T-cell (primary cell): Measurements from ENCODE around the gene KDM4E. TPM values are rescaled to one million over a fixed set of nuclear protein-coding genes. Genes with fewer than 3 reads are reported as not detected.
"Not testable (repeated sequence)": the region's sequence is repeated elsewhere in the genome, so short reads cannot be mapped to it uniquely, and the experiment has no call there.

ENCODE experiments used
- ATAC-seq, 4 experiments: fragments of 200-7000 bp in 3 of 4; fragments of 150-1000 bp in 1 of 4; cut with Tn5 transposase; replicated peaks in 1 of 4; 1 replicate in 3 of 4; 2 replicates in 1 of 4; pipeline ENCODE4 v1.10.0; 2021; ENCODE audit warnings: moderate library complexity in 3 of 4, mild to moderate bottlenecking in 2 of 4, moderate number of reproducible peaks in 1 of 4
- CTCF ChIA-PET, 2 donors: fragments of 300-600 bp; sonication (Branson Sonifier 250); formaldehyde crosslinking; loops; one replicate each; lab custom pipeline; 2022; ENCODE audit warnings: antibody characterized with exemption in 2 of 2; lab: Charles Lee
- POLR2A ChIA-PET, 2 donors: fragments of 300-600 bp; sonication (Branson Sonifier 250); formaldehyde crosslinking; loops; one replicate each; lab custom pipeline; 2022; ENCODE audit warnings: antibody characterized with exemption in 2 of 2; lab: Charles Lee
- DNase-seq, 35 experiments: peaks; one replicate each; pipeline versions ENCODE4 v3.0.0 to v3.0.0-alpha.2; 2013 to 2023
- H3K27ac ChIP-seq: one replicate; pipeline ENCODE4 v1.5.1; 2013; ENCODE audit warnings: low read length
- H3K27me3 ChIP-seq, 2 experiments: replicated peaks in 1 of 2; 1 replicate in 1 of 2; 2 replicates in 1 of 2; pipeline versions ENCODE4 v1.6.1 to v1.7.0; 2013; ENCODE audit warnings: low read length in 1 of 2, mixed read lengths in 1 of 2; ENCODE audit not compliant: control insufficient read depth in 2 of 2, insufficient read depth in 2 of 2; ENCODE audit errors: extremely low read depth in 1 of 2
- H3K36me3 ChIP-seq, 2 donors: 1 replicate in 1 of 2; 2 replicates in 1 of 2; pipeline versions ENCODE4 v1.6.1 to v1.7.0; 2013; ENCODE audit warnings: low read length in 1 of 2; ENCODE audit not compliant: control insufficient read depth in 2 of 2, insufficient read depth in 1 of 2; ENCODE audit errors: extremely low read depth in 1 of 2
- H3K4me1 ChIP-seq, 2 experiments: 1 replicate in 1 of 2; 2 replicates in 1 of 2; pipeline versions ENCODE4 v1.6.1 to v1.7.0; 2013; ENCODE audit warnings: low read length in 2 of 2, mixed read lengths in 1 of 2; ENCODE audit not compliant: insufficient read depth in 2 of 2, control insufficient read depth in 1 of 2; ENCODE audit errors: extremely low read depth in 1 of 2
- H3K4me3 ChIP-seq, 2 donors: 1 replicate in 1 of 2; 2 replicates in 1 of 2; pipeline versions ENCODE4 v1.5.1 to v1.7.0; 2013; ENCODE audit warnings: mild to moderate bottlenecking in 2 of 2, low read length in 1 of 2, moderate library complexity in 1 of 2; ENCODE audit not compliant: control insufficient read depth in 1 of 2; ENCODE audit errors: extremely low read depth in 1 of 2
- H3K9me3 ChIP-seq: 2 replicates; pipeline ENCODE4 v1.7.0; 2013
- H3K27ac Mint-ChIP-seq, 2 donors: one replicate each; pipeline ENCODE4 v1.8.0; 2020 to 2021; ENCODE audit warnings: mild to moderate bottlenecking in 2 of 2, mixed read lengths in 2 of 2
- H3K27me3 Mint-ChIP-seq, 2 donors: one replicate each; pipeline ENCODE4 v1.8.0; 2021 to 2022; ENCODE audit warnings: mixed read lengths in 2 of 2
- H3K36me3 Mint-ChIP-seq: one replicate; pipeline ENCODE4 v1.8.0; 2021; ENCODE audit warnings: mixed read lengths
- H3K4me1 Mint-ChIP-seq, 3 donors: one replicate each; pipeline ENCODE4 v1.8.0; 2020 to 2022; ENCODE audit warnings: mixed read lengths in 3 of 3, mild to moderate bottlenecking in 1 of 3
- H3K4me3 Mint-ChIP-seq, 3 donors: one replicate each; pipeline ENCODE4 v1.8.0; 2020 to 2022; ENCODE audit warnings: mild to moderate bottlenecking in 3 of 3, mixed read lengths in 3 of 3, moderate library complexity in 3 of 3
- H3K9me3 Mint-ChIP-seq, 3 donors: one replicate each; pipeline ENCODE4 v1.8.0; 2020 to 2022; ENCODE audit warnings: mixed read lengths in 3 of 3
- WGBS: methylation state at CpG from one replicate; pipeline ENCODE4 v1.1.5; 2013; ENCODE audit warnings: missing lambda C conversion rate; ENCODE audit not compliant: insufficient coverage; 5-methylcytosine and 5-hydroxymethylcytosine counted together
- total RNA-seq, 35 experiments: library from RNA in 6 of 35; stranded (reverse) in 6 of 35; fragments of 120-200 nt in 1 of 35; gene quantifications; one replicate each; pipeline versions ENCODE4 v1.2.1 to v1.2.4 and lab custom pipeline; 2013 to 2026

Gene KDM4E
- total RNA-seq, 5 donors from 2014 or later (not counting 1 experiment from before 2014, with no cell fraction given): not detected

DNA sequence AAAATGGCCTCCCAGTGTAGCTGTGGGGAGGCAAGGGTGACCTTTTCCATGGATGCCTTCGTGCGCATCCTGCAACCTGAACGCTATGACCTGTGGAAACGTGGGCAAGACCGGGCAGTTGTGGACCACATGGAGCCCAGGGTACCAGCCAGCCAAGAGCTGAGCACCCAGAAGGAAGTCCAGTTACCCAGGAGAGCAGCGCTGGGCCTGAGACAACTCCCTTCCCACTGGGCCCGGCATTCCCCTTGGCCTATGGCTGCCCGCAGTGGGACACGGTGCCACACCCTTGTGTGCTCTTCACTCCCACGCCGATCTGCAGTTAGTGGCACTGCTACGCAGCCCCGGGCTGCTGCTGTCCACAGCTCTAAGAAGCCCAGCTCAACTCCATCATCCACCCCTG lies 26.8 kb upstream of the KDM4E start:
- ChIA-PET CTCF (no interaction called here), POLR2A (no interaction called here)
- DNase-seq (no peak), ATAC-seq (no peak)
- Histone ChIP-seq H3K27ac (no peak overlapping the region), H3K4me3 (no peak overlapping the region), H3K36me3 (no peaks in the 10 kb centered on the region), H3K4me1 (no peaks in the 10 kb centered on the region), H3K9me3 (no peaks in the 10 kb centered on the region), H3K27me3 (no peaks in the 10 kb centered on the region)
- H3K27ac Mint-ChIP-seq: no peak overlapping the region
- no peak overlapping the region for H3K4me3 Mint-ChIP-seq
- H3K4me1 Mint-ChIP-seq: no peaks in the 10 kb centered on the region
- H3K36me3 Mint-ChIP-seq: peaks cover 5% of the 10 kb centered on the region
- H3K9me3 Mint-ChIP-seq: no peaks in the 10 kb centered on the region
- WGBS: 87% methylated on average over 12 of the region's 13 CpGs
- no peaks in the 10 kb centered on the region for H3K27me3 Mint-ChIP-seq

DNA sequence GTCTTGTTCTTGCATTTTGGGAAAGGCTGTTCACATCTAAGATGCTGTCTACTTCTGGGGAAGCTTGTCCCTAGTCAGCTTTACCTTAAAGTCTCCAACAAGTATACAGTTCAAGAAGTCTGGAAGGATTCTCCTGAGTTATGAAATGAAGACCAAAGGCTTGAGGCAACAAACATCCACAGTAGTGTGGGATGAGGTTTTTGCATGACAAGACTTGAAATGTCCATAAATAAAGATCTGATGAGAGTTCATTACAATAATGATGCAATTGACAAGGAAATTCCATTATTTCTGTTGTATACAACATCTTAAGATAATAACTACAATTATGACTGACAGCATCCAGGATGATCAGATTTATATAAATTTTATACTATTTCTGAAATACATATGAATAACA lies 21.3 kb upstream of the KDM4E start:
- Histone ChIP-seq H3K9me3 (no peaks in the 10 kb centered on the region), H3K27ac (no peak overlapping the region), H3K27me3 (no peaks in the 10 kb centered on the region), H3K36me3 (no peaks in the 10 kb centered on the region), H3K4me1 (no peaks in the 10 kb centered on the region), H3K4me3 (no peak overlapping the region)
- ChIA-PET CTCF (no interaction called here), POLR2A (no interaction called here)
- ATAC-seq (no peak), DNase-seq (no peak)
- no peak overlapping the region for H3K4me3 Mint-ChIP-seq
- peaks cover 10 to 16% of the 10 kb centered on the region in 2 donors for H3K27me3 Mint-ChIP-seq
- no peak overlapping the region for H3K27ac Mint-ChIP-seq
- no peaks in the 10 kb centered on the region for H3K9me3 Mint-ChIP-seq
- H3K36me3 Mint-ChIP-seq: peaks cover 5% of the 10 kb centered on the region
- no peaks in the 10 kb centered on the region for H3K4me1 Mint-ChIP-seq

- no peak overlapping the region for H3K4me3 Mint-ChIP-seq
- ChIA-PET POLR2A (no interaction called here), CTCF (no interaction called here)
- no peak overlapping the region for H3K27ac Mint-ChIP-seq
- Histone ChIP-seq H3K4me1 (no peaks in the 10 kb centered on the region), H3K9me3 (no peaks in the 10 kb centered on the region), H3K4me3 (no peak overlapping the region), H3K27ac (no peak overlapping the region), H3K27me3 (no peaks in the 10 kb centered on the region), H3K36me3 (no peaks in the 10 kb centered on the region)
- no peaks in the 10 kb centered on the region for H3K9me3 Mint-ChIP-seq
- no CpG with 5 or more reads among the region's 1 CpG for WGBS
- H3K4me1 Mint-ChIP-seq: no peaks in the 10 kb centered on the region
- DNase-seq (no peak), ATAC-seq (no peak)
- peaks cover 20 to 24% of the 10 kb centered on the region in 2 donors for H3K27me3 Mint-ChIP-seq
- H3K36me3 Mint-ChIP-seq: no peaks in the 10 kb centered on the region
These were observed 19.4 kb upstream of the KDM4E start for GRCh38 chr11:95005642-95006041.

- POLR2A ChIA-PET: no interaction called here
- ATAC-seq (no peak), DNase-seq (no peak)
- no peak overlapping the region for H3K4me3 ChIP-seq
- H3K9me3 ChIP-seq: no peaks in the 10 kb centered on the region
- Mint-ChIP-seq H3K4me3 (no peak overlapping the region), H3K9me3 (no peaks in the 10 kb centered on the region), H3K27ac (no peak overlapping the region), H3K4me1 (no peaks in the 10 kb centered on the region), H3K27me3 (peaks cover 26 to 32% of the 10 kb centered on the region in 2 donors), H3K36me3 (no peaks in the 10 kb centered on the region)
- H3K4me1 ChIP-seq: no peaks in the 10 kb centered on the region
- CTCF ChIA-PET: no interaction called here
- H3K27me3 ChIP-seq: peaks cover 0 to 15% of the 10 kb centered on the region in 2 experiments
- no peak overlapping the region for H3K27ac ChIP-seq
- no peaks in the 10 kb centered on the region for H3K36me3 ChIP-seq
These were observed 13.7 kb upstream of the KDM4E start for GRCh38 chr11:95011376-95011775.

GRCh38 chr11:95014184-95014821 lies 10.8 kb upstream of the KDM4E start:
- CTCF ChIA-PET: no interaction called here
- no peaks in the 10 kb centered on the region for H3K9me3 Mint-ChIP-seq
- no peak for ATAC-seq
- H3K27me3 Mint-ChIP-seq: peaks cover 18 to 26% of the 10 kb centered on the region in 2 donors
- H3K36me3 Mint-ChIP-seq: no peaks in the 10 kb centered on the region
- H3K4me1 ChIP-seq: no peaks in the 10 kb centered on the region
- DNase-seq: no peak
- no peak overlapping the region for H3K4me3 Mint-ChIP-seq
- no peak overlapping the region for H3K4me3 ChIP-seq
- POLR2A ChIA-PET: no interaction called here
- no peaks in the 10 kb centered on the region for H3K4me1 Mint-ChIP-seq
- H3K9me3 ChIP-seq: no peaks in the 10 kb centered on the region
- no peak overlapping the region for H3K27ac ChIP-seq
- WGBS: 94% methylated on average over 5 of the region's 12 CpGs
- no peaks in the 10 kb centered on the region for H3K36me3 ChIP-seq
- peaks cover 0 to 15% of the 10 kb centered on the region in 2 experiments for H3K27me3 ChIP-seq
- H3K27ac Mint-ChIP-seq: no peak overlapping the region

GRCh38 chr11:95016139-95016538 lies 8.9 kb upstream of the KDM4E start:
- CTCF ChIA-PET: interaction anchor here in 1 of 2 donors (0.7 kb wide), 1 partner anchor 20 kb away, joined by 5 read pairs; no protein-coding TSS in a partner anchor
- no CpG with 5 or more reads among the region's 2 CpGs for WGBS
- Histone ChIP-seq H3K4me3 (no peak overlapping the region), H3K9me3 (no peaks in the 10 kb centered on the region), H3K4me1 (no peaks in the 10 kb centered on the region), H3K27me3 (peaks cover 0 to 15% of the 10 kb centered on the region in 2 experiments), H3K36me3 (no peaks in the 10 kb centered on the region), H3K27ac (no peak overlapping the region)
- DNase-seq (no peak), ATAC-seq (no peak)
- Mint-ChIP-seq H3K27ac (no peak overlapping the region), H3K4me1 (no peaks in the 10 kb centered on the region), H3K4me3 (no peak overlapping the region), H3K27me3 (peaks cover 12 to 24% of the 10 kb centered on the region in 2 donors), H3K36me3 (no peaks in the 10 kb centered on the region), H3K9me3 (no peaks in the 10 kb centered on the region)
- POLR2A ChIA-PET: no interaction called here

DNA sequence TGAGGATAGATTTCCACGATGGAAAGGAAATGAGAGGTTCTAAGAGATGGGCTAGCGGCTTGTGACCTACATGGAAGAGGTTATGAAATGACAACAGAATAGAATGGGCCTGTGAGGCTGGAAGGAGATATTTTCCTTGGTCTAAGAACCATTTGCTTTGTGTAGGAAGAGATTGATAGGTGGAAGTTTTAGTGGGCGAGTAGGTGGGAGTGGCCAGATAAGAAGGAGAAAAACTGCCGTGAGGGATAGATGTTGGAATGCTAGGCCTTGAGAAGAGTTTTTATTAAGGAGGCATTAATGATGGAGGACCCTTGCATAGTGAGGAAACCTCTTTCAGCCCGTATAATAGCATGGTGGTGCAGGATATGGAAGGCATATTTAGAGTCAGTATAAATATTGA lies 3.6 kb upstream of the KDM4E start:
- H3K9me3 ChIP-seq, H3K27ac ChIP-seq, CTCF ChIA-PET, H3K27me3 ChIP-seq, DNase-seq, H3K4me1 ChIP-seq, H3K4me3 Mint-ChIP-seq, H3K27ac Mint-ChIP-seq, H3K27me3 Mint-ChIP-seq, ATAC-seq, H3K36me3 ChIP-seq, H3K4me3 ChIP-seq, H3K9me3 Mint-ChIP-seq, POLR2A ChIA-PET, H3K4me1 Mint-ChIP-seq, H3K36me3 Mint-ChIP-seq: not testable (repeated sequence)
- 92% methylated on average over 5 of the region's 5 CpGs for WGBS
